GM21381 (cell line): Measurements from ENCODE around the gene TTPAL.
A peak's percentile ranks its signal among the peaks of the same experiment; 100 is the strongest.

ENCODE experiments used
- ATAC-seq: cut with Tn5 transposase; IDR thresholded peaks from one replicate; pipeline ENCODE4 v1.9.1; 2021; ENCODE audit warnings: mild to moderate bottlenecking, moderate library complexity; ENCODE audit not compliant: unreplicated experiment

Gene TTPAL

DNA sequence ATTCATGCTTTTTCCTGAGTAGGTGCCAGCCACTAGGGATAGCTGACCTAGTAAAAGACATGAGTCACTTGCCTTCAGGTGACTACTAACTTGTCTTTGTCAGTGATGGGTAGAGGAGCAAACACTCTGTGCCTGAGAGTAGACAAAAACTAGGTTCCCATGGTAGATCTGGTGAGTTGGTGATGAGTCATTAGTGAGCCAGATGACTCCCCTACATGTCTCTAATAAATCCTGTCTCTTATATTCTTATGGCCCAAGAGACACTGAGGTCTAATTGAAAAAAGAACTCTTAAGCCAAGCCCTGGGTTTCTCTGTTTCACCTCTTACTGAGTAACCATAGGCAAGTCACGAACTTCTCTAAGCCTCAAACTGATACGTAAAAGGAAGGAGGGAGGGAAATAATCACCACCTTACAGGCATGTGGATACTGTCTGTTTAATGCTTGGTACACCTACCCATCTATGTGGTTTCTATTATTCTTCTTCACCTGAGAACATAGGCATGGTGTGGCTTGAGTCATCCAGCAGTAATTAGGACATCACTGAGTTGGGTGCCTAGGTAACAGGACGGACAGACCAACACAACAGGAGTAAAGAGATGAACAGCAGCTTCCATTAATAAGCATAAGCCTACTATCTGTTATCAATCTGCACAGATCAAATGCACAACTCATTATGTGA lies 20.3 kb downstream of the TTPAL start:
- ATAC-seq = no peak

- ATAC-seq = no peak
Measured at GRCh38 chr20:44496976-44497375, 21.3 kb downstream of the TTPAL start.

DNA sequence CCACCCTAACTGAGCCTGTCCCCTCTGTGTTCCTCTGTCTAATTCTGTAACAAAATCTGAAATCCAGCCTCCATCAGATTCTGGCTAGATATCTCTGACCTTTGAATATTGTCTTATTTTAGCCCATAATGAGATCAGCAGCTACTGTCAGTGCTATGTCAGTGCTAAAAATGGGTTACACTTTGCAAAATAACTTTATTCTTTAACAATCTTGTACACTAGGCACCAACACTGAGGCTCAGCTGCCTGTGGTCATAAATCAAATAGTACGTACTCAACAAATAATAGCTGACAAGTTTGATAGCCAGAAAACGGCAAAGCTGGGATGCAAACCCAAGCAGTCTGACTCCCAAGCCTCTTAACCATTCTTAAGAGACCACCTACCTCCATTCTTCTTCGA lies 22.1 kb downstream of the TTPAL start:
- no peak for ATAC-seq

DNA sequence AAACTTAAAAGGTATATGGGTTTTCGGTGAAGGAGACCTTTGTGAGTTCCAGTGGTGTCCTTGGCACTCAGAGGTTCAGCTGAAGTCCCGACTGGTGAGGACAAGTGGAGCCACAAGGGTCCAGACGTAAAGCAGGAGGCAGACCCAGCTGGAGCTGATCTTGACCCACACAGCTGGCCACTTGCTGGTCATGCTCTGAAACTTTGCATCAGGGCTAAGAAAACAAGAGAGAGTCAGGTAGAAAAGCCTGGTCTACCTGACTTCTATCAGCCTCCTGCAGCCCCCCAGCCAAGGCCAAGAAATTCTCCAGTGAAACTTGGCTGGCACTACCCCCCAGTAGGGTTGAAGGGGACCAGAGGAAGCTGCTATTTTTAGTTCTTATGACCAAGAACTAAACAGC lies 24.5 kb downstream of the TTPAL start:
- no peak for ATAC-seq

- ATAC-seq = no peak
Measured at GRCh38 chr20:44501448-44501847, 25.8 kb downstream of the TTPAL start.

- no peak for ATAC-seq
Measured at GRCh38 chr20:44502968-44503367, 27.3 kb downstream of the TTPAL start.

- no peak for ATAC-seq
Measured at GRCh38 chr20:44504402-44505307, 29.0 kb downstream of the TTPAL start.

DNA sequence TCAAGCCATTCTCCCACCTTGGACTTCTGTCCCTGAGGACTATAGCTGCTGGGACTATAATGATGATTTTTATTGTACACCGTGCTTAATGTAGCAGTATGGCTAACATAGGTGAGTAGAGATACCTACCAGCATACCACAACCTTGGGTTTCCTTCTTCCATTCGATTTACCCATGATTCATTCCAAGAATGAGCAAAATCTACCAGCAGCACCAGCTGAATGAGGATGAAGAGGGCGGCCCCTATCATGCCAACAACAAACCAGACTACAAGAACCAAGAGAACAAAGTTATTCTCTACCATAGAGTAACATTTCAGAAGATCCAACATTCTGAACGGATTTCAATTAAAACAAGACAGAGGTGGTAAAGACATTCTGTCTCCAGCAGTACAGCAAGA lies 34.1 kb downstream of the TTPAL start:
- no peak for ATAC-seq

GRCh38 chr20:44513871-44514270 lies 38.2 kb downstream of the TTPAL start:
- ATAC-seq = no peak

DNA sequence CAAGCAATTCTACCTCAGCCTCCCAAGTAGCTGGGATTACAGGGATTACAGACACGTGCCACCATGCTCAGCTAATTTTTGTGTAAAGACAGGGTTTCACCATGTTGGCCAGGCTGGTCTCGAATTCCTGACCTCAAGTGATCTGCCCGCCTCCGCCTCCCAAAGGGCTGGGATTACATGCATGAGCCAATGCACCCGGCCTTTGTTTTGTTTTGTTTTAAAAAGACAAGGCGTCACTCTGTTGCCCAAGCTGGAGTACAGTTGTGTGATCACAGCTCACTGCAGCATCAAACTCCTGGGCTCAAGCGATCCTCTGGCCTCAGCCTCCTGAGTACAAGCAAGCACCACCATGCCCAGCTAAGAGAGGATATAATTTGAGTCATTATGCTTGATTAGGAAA lies 40.8 kb downstream of the TTPAL start:
- ATAC-seq = no peak

DNA sequence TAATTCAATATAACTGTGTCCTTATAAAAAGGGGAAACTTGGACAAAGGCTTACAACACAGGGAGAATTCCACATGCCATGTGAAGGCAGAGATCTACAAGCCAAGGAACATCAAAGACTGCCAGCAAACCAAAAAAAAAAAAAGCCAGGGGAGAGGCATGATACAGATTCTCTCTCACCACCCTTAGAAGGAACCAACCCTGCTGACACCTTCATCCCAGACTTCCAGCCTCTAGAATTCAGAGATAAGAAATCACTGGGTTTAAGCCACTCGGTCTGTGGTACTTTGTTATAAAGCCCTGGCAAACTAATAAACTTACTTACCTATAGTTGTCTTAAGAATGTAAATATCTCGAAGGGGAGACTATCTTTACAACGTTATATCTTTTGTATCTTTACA lies 41.8 kb downstream of the TTPAL start:
- no peak for ATAC-seq

GRCh38 chr20:44518248-44518647 lies 42.6 kb downstream of the TTPAL start:
- ATAC-seq = no peak

DNA sequence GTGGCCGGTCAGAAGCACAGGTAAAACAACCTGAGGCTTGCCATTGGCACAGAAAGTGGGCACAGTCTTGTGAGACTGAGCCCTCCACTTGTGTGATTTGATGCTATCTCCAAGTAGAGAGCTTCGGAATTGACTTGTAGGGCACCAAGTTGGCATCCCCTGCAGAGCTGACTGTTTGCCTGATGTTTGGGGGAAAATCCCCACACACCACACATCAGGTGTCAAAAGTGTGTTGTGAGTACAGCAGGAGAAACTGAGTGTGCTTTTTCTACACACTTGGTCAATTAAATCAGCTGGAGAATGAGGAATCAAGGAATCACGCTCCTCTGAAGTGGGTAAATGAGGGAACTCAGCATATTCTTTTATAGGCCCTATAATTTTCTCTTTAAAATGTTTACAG lies 45.2 kb downstream of the TTPAL start:
- ATAC-seq = no peak

DNA sequence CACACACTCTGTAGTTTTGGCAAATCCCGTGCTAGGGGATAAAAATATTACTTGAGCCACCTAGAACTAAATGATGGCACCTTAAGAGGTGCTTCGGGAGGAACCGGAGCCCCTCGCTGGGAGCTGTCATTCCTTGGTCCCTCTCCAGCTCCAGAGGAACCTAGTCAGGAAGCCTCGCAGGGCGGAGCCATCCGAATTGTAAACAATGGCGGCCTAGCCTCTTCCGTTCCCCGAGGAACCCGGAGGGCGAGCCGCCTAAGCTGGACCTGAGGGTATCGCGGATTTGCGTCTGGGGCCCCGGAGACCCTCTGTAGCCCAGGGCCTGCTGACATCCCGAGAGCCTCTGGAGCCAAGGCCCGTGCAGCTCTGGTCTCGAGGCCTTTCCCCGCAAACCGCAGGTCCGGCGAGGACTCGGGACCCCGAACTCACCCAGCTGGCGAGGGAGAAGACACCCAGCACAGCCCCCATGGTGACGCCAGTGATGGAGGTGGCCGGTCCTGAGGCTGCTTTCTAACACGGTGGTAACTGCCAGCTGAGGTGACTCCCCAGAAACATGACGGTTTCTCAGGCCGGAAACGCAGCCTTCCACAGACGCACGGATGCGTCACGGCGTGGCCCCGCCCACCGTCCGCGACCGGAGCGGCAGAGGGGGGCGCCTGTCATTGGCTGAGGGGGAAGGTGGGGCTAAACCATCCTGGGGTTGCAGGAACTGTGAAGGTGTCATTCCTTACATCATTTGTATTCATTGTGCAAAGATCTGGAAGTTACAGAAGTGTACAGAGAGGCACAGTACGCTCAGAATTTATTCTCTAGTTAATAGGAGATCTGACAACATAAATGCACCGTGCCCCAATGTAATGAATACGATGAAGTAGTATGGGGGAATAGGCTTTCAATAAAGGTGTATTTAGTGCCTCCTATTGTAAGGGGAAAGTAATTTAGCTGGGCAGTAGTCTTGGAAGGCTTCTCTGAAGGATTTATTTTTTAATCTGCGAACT lies 46.1 kb downstream of the TTPAL start, which contains the start of gene SERINC3:
Gene SERINC3 (minus strand): TSS at position 587 of the 998 bp plus-strand sequence. CDS start 119 bp downstream, at position 468.
- ATAC-seq = peak; percentile 98

DNA sequence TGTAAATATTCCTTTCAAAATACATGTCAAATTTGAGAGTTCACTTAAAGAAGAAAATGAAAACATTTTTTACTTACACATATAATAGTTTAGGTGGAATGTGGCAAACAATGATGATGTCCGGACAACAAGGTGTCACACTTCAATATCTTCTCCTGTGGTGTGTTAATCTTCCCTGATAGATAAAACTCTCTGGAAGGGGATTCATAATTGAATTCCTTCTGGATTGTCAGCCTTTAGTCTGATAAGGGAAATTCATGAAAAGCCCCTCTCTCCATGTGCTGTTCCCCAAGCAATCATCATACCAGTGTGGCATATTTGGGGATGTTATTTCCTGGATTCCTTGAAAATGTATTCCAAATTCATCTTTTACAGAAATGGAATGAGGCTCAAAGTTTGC lies 47.2 kb downstream of the TTPAL start:
- ATAC-seq = no peak

- no peak for ATAC-seq
Measured at GRCh38 chr20:44523746-44524145, 48.1 kb downstream of the TTPAL start.

DNA sequence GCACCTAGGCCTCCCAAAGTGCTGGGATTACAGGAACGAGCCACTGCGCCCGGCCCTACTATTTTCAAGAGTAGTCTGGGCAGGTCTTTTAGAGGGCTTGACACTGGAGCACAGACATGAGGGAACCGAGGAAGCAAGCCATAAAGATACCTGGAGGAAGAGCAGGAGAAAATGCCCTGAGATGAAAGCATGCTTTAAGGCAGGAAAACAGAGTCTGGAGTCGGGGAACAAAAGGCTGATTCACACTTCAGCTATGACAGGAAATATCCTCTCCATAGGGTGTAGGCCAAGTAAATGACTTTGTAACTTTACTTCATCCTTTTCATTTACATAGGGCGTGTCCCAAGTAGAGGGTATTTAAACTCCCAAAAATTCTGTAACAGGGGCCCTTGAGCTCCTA lies 50.5 kb downstream of the TTPAL start:
- no peak for ATAC-seq

DNA sequence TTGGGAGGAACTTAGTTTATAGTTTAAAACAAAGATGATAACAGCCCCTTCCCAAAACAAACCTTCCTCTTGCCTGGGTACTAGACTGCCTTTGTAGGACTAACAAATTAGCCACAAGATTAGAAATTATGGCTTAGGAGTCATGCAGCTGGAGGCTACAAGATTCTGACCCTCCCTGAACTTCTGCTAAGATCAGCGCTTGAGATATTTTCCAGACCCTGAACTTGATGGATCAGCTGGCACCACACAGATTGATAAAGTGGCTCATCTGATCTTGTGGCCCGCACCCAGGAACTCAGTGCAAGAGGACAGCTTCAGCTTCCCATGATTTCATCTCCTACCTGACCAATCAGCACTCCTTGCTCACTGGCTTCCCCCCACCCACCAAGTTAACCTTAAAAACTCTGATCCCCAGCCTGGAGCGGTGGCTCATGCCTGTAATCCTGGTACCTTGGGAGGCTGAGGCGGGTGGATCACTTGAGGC lies 52.1 kb downstream of the TTPAL start:
- no peak for ATAC-seq

DNA sequence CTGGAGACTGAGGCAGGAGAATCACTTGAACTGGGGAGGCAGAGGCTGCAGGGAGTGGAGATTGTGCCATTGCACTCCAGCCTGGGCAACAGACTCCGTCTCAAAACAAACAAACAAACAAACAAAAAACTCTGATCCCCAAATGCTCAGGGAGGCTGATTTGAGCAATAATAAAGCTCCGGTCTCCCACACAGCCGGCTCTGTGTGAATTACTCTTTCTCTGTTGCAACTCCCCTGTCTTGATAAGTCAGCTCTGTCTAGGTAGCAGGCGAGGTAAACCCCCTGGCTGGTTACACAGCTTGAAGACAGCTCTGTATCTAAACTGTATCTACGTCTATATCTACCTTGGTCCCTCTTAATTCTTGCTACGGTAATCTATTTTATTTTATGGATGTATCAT lies 52.6 kb downstream of the TTPAL start:
- no peak for ATAC-seq

DNA sequence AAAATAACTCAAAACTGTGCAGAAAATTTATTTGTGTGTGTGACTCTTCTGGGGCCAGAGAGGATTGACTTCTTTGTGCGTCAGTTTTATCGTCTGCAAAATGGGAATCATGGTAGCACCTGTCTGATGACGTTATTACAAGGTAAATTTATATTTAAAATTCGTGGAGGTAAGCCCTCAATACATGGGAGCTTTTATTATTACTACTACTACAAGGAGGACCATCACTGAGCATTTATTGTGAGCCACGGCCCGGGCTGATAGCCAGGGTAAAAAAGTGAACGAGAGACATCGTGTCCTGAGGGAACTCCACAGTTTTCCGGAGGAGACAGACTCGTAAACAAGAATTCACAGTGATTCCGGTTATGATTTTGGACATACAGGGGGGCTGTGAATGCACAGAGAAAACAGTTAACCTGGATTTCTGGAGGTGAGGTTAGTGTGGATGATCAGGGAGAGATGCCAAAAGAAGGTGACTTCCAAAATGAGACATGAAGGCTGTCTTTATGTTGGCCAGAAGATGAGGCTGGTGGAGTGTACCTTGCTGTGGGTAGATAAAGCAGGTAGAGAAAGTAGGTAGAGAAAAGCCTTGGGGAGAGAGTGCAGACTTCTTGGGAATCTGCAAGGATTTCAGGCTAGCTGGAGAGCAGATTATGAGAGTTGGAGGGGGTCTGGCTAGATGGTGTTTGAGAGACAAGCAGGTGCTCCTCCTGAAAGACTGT lies 56.7 kb downstream of the TTPAL start:
- no peak for ATAC-seq
